H1 (cell line): ENCODE measurements around the gene DPEP3. TPM values are rescaled to one million over a fixed set of nuclear protein-coding genes. Genes with fewer than 3 reads are reported as not detected.

Experiments
- RAD21 ChIP-seq, 2 experiments: IDR thresholded peaks in 1 of 2; conservative IDR thresholded peaks in 1 of 2; 2 replicates each; pipeline ENCODE4 v1.6.1; 2011; ENCODE audit warnings: low read depth in 2 of 2, low read length in 2 of 2, improper control_type of control experiment in 1 of 2, inconsistent platforms in 1 of 2, mild to moderate bottlenecking in 1 of 2, moderate library complexity in 1 of 2
- polyA plus RNA-seq, 7 experiments: library from polyadenylated mRNA; depleted of rRNA in 3 of 7; stranded (reverse) in 5 of 7; unstranded in 2 of 7; fragments of >200 nt in 5 of 7; fragments of 200-250 nt in 2 of 7; gene quantifications; 1 replicate in 5 of 7; 2 replicates in 1 of 7; 4 replicates in 1 of 7; pipeline versions ENCODE4 v1.2.1 to v1.2.3, GENCODE V29; 2011 to 2013; ENCODE audit warnings: missing spikeins in 2 of 7, mixed read lengths in 2 of 7
- total RNA-seq: library from RNA; stranded (reverse); fragmentation: NEBNext Ultra II Directional; extraction: Animal tissue kit (Norgen Biotek cat#: 25700); gene quantifications from 2 replicates; pipeline ENCODE4 v1.2.1, GENCODE V29; 2021

Gene DPEP3
- total and polyA plus RNA-seq, 2 of the 8 experiments (the other 6 are each of a cell fraction or from before 2014, with no cell fraction given), result 6.5 to 9.9 TPM

DNA sequence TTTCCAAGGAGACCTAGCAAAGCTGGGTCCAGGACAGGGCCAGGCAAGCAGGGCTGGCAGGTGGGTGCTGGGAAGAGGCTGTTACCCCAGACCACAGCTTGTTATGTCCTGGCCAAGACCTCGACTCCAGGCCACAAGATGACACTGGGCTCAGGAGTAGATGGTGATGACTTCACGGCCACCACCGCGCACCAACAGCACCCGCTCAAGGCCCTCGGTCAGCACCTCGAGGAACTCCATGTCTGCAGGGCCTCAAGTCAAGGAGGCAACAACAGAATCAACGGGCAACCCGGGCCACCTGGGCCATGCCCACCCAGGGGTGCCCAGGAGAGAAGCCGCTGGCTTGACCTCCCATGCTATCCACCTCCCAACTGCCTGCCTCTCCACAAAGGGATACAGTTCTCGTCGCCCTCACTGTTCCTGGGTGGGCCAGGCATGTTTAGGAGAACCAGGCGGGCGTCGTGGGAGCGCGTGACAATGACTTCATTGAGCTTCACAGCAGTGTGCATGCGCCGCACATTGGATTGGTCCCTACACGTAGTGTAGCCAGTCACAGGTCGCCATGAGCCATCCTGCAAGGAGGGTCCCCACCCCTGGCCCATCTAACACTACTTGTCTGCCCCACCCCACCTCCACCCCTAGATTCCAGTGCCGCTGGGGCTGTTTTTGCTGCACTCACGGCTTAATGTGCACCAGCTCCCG lies 35.5 kb downstream of the DPEP3 start (continued):
- no peak for TF ChIP-seq RAD21 (IDR thresholded peaks at IDR 0.05 in 1 of 2, conservative IDR thresholded peaks at IDR 0.05 in 1 of 2; ENCODE audit: low read depth in 2 of 2, low read length in 2 of 2)
